Natural killer cell treated with Interleukin-12 subunit alpha and Interleukin-12 subunit beta and Interleukin-15 and Interleukin-18, amount 100 ng/mL, for 72 hours (primary cell): ENCODE data around the gene MCCC1. TPM values are rescaled to one million over a fixed set of nuclear protein-coding genes. Genes with fewer than 3 reads are reported as not detected.
"Not testable (repeated sequence)": the region's sequence is repeated elsewhere in the genome, so short reads cannot be mapped to it uniquely, and the experiment has no call there.

Experiments
- ATAC-seq, 2 donors: fragments of 150-1000 bp; cut with Tn5 transposase in 1 of 2; sonication (Bioruptor Pico), chemical (Tn5 transposase) in 1 of 2; 2 replicates each; pipeline ENCODE4 v1.10.0; 2021
- DNase-seq: peaks from one replicate; pipeline ENCODE4 v3.0.0; 2022; ENCODE audit warnings: low spot score
- H3K27ac Mint-ChIP-seq, 2 donors: 1 replicate in 1 of 2; 2 replicates in 1 of 2; pipeline ENCODE4 v1.8.0; 2022; ENCODE audit warnings: mixed read lengths in 2 of 2, mild to moderate bottlenecking in 1 of 2, moderate library complexity in 1 of 2
- H3K27me3 Mint-ChIP-seq, 2 donors: 1 replicate in 1 of 2; 2 replicates in 1 of 2; pipeline ENCODE4 v1.8.0; 2022; ENCODE audit warnings: mixed read lengths in 2 of 2
- H3K36me3 Mint-ChIP-seq: one replicate; pipeline ENCODE4 v1.8.0; 2022; ENCODE audit warnings: mixed read lengths
- H3K4me1 Mint-ChIP-seq, 2 donors: 1 replicate in 1 of 2; 2 replicates in 1 of 2; pipeline ENCODE4 v1.8.0; 2022; ENCODE audit warnings: low read depth in 2 of 2, mixed read lengths in 2 of 2, mild to moderate bottlenecking in 1 of 2
- H3K4me3 Mint-ChIP-seq: one replicate; pipeline ENCODE4 v1.8.0; 2022; ENCODE audit warnings: mixed read lengths
- H3K9me3 Mint-ChIP-seq: 2 replicates; pipeline ENCODE4 v1.8.0; 2022; ENCODE audit warnings: mixed read lengths
- total RNA-seq, 2 donors: library from RNA; stranded (reverse); gene quantifications; one replicate each; pipeline ENCODE4 v1.2.3, GENCODE V29; 2022

MCCC1 gene
- total RNA-seq, 2 donors from 2014 or later: 31.5 to 34.0 TPM

- Mint-ChIP-seq H3K36me3 (peaks cover 10% of the 10 kb centered on the region), H3K4me3 (no peak overlapping the region), H3K9me3 (no peaks in the 10 kb centered on the region), H3K27me3 (no peaks in the 10 kb centered on the region), H3K4me1 (no peaks in the 10 kb centered on the region), H3K27ac (no peak overlapping the region)
- ATAC-seq: no peak
- DNase-seq: no peak
These were observed 80.7 kb downstream of the MCCC1 start for GRCh38 chr3:183018421-183019192.

DNA sequence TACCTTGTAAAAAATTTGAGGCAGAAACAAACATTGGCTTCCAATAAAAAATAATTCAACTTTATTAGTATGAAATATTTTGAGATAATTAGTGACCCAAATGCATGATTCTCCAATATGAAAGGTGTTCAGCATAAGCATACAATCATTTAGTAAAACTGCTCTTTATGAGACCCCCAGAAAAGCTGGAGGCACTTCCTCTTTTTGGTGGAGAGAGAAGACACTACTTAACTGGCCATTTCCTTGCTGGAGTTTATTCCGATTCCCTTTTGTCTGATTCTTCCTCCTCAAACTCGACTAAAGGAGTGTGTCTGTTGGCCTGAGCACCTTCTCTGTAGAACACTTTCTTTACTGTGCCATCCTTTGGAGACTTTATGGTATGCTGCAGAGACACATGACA is 84.1 kb downstream of the MCCC1 start:
- Mint-ChIP-seq H3K36me3 (peaks cover 6% of the 10 kb centered on the region), H3K4me3 (no peak overlapping the region), H3K27ac (no peak overlapping the region), H3K4me1 (no peaks in the 10 kb centered on the region), H3K27me3 (no peaks in the 10 kb centered on the region), H3K9me3 (no peaks in the 10 kb centered on the region)
- ATAC-seq (no peak), DNase-seq (no peak)

GRCh38 chr3:183013856-183014255 is 85.4 kb downstream of the MCCC1 start:
- H3K27me3 Mint-ChIP-seq: no peaks in the 10 kb centered on the region
- H3K9me3 Mint-ChIP-seq: no peaks in the 10 kb centered on the region
- peaks cover 6% of the 10 kb centered on the region for H3K36me3 Mint-ChIP-seq
- no peak overlapping the region for H3K27ac Mint-ChIP-seq
- ATAC-seq (no peak), DNase-seq (no peak)
- no peaks in the 10 kb centered on the region for H3K4me1 Mint-ChIP-seq
- no peak overlapping the region for H3K4me3 Mint-ChIP-seq

- Mint-ChIP-seq H3K27ac (no peak overlapping the region), H3K27me3 (no peaks in the 10 kb centered on the region), H3K4me3 (no peak overlapping the region), H3K36me3 (peaks cover 6% of the 10 kb centered on the region), H3K9me3 (no peaks in the 10 kb centered on the region), H3K4me1 (no peaks in the 10 kb centered on the region)
- DNase-seq (no peak), ATAC-seq (no peak)
These were observed 86.2 kb downstream of the MCCC1 start for GRCh38 chr3:183013074-183013473.

DNA sequence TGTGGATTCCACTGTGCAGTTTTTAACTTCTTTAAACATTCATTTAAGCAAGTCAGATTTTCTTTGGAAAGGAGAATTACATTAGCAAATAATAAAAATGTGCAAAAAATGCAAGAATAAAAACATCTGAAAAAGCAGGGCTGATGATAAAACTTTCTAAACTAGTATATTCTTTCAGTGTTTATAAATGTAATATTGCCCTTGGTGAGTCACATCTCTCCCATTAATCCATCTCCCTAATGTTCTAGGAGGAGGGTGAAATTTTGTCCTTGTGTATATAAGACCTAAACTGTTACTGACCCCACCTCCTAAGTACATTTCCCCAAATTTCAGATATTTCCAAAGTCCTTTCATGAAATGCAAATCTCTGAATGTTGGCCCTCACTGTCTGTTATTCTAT is 90.5 kb downstream of the MCCC1 start:
- Mint-ChIP-seq H3K9me3 (no peaks in the 10 kb centered on the region), H3K27ac (no peak overlapping the region), H3K27me3 (no peaks in the 10 kb centered on the region), H3K36me3 (no peaks in the 10 kb centered on the region), H3K4me1 (no peaks in the 10 kb centered on the region), H3K4me3 (no peak overlapping the region)
- DNase-seq (no peak), ATAC-seq (no peak)

- ATAC-seq: no peak
These were observed 91.0 kb downstream of the MCCC1 start for GRCh38 chr3:183008303-183008702.

DNA sequence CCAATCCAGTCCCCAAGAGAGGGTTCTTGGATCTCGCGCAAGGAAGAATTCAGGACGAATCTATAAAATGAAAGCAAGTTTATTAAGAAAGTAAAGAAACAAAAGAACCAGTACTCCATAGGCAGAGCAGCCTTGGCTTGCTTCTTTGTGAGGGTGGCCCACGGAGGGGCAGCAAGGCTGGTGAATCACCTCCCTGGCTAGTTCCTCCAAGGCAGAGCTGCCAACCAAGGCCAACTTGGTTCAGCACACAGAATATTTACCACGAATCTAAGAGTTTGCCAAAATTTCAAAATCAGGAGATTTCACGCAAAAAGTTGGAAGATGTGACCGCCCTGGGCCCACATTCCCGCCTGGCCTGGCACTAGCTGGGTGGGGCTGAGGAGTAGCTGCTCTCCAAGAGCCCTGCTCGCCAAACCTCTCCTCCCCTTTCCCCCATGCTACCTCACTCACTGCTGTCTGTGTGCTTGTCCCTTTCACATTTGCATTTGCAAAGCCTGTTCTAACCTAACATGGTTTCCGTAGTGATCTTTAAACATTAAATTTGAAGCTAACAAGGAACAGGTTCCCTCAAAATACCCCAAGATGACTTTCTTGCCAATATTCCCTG is 92.8 kb downstream of the MCCC1 start:
- Mint-ChIP-seq H3K4me1 (no peaks in the 10 kb centered on the region), H3K27ac (no peak overlapping the region), H3K4me3 (no peak overlapping the region), H3K36me3 (no peaks in the 10 kb centered on the region), H3K9me3 (no peaks in the 10 kb centered on the region), H3K27me3 (no peaks in the 10 kb centered on the region)
- DNase-seq (no peak), ATAC-seq (no peak)

More at GRCh38 chr3:183008303-183008702, 91.0 kb downstream of the MCCC1 start:
- no peak overlapping the region for H3K27ac Mint-ChIP-seq
- no peak for DNase-seq
- no peaks in the 10 kb centered on the region for H3K36me3 Mint-ChIP-seq
- no peaks in the 10 kb centered on the region for H3K4me1 Mint-ChIP-seq
- H3K9me3 Mint-ChIP-seq: no peaks in the 10 kb centered on the region
- no peak overlapping the region for H3K4me3 Mint-ChIP-seq
- no peaks in the 10 kb centered on the region for H3K27me3 Mint-ChIP-seq

DNA sequence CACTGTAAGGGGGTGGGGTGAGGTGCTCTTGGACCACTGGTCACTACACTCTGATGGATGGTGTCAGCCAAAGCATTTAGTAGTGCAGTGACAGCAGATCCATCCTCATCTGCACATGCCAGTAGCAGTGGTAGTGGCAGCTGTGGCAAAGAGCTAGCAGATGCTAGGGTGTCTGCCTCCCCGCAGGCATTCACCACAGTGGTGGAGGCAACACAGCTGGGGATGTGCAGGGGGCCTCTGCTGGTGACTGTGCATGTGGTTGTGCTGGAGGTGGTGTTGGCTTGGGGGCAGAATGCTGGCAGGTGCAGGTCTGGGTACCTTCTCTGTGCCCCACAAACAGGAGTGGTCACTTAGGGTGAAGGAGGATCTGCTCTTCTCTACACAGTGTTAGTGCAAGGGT is 99.5 kb downstream of the MCCC1 start:
- peak; percentile 15 to 20 for ATAC-seq
- DNase-seq: no peak
- H3K9me3 Mint-ChIP-seq: no peaks in the 10 kb centered on the region
- no peaks in the 10 kb centered on the region for H3K36me3 Mint-ChIP-seq
- no peak overlapping the region for H3K4me3 Mint-ChIP-seq
- no peaks in the 10 kb centered on the region for H3K27me3 Mint-ChIP-seq
- no peak overlapping the region for H3K27ac Mint-ChIP-seq
- H3K4me1 Mint-ChIP-seq: no peaks in the 10 kb centered on the region

DNA sequence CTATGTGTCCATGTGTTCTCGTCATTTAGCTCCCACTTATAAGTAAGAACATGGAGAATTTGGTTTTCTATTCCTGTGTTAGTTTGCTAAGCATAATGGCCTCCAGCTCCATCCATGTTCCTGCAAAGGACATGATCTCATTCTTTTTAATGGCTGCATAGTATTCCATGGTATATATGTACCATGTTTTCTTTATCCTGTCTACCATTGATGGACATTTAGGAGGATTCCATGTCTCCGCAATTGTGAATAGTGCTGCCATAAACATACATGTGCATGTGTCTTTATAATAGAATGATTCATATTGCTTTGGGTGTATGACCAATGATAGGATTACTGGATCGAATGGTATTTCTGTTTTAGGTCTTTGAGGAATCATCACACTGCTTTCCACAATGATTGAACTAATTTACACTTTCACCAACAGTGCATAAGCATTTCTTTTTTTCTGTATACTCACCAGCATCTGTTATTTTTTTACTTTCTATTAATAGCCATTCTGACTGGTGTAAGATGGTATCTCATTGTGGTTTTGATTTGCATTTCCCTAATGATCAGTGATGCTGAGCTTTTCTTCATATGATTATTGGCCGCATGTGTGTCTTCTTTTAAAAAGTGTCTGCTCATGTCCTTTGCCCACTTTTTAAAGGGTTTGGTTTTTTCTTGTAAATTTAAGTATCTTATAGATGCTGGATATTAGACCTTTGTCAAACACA is 105.7 kb downstream of the MCCC1 start:
- not testable (repeated sequence) for H3K36me3 Mint-ChIP-seq, H3K27ac Mint-ChIP-seq, DNase-seq, H3K27me3 Mint-ChIP-seq, H3K4me3 Mint-ChIP-seq, ATAC-seq, H3K9me3 Mint-ChIP-seq, H3K4me1 Mint-ChIP-seq

DNA sequence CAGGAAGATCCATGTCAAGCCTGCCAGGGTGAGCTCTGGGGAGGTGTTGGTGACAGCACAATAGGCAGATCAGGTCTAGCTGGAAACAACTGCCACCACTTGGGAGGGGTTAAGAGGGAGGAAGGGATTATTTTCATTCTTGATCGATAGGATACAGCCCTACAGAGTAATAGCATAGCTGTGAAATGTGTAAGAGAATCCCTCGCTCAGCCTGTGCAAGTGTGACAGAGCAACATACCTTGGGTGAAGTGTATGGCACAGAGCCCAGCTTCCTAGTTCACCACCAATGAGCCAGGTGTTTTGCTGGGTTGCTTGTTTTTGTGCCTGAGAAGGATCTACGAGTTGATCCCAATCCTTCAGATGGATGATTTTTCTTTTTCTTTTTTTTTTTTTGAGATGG is 109.7 kb downstream of the MCCC1 start:
- no peak overlapping the region for H3K27ac Mint-ChIP-seq
- peaks cover 2% of the 10 kb centered on the region for H3K9me3 Mint-ChIP-seq
- DNase-seq: no peak
- H3K4me1 Mint-ChIP-seq: no peaks in the 10 kb centered on the region
- H3K4me3 Mint-ChIP-seq: no peak overlapping the region
- H3K27me3 Mint-ChIP-seq: no peaks in the 10 kb centered on the region
- ATAC-seq: peak in 1 of 2 donors; percentile 11
- peaks cover 4% of the 10 kb centered on the region for H3K36me3 Mint-ChIP-seq

DNA sequence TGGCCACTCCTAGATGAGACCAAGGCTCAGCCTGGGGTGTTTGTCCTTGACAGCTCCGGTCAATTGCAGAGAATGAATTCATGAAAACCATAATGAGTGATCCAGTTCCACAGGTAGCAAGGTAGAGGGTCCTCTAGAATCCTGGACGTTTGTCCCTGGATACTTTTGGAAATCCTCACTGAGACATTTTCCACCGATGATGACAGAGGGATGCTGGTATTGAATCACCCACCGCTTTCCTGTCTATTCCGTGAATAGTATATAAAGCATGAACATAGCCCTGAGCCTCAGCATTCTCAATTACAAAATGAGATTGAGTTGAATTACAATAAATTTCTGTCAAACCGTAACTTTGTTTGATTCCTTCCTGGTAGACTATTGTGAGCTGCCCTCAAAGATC is 113.3 kb downstream of the MCCC1 start:
- Mint-ChIP-seq H3K27me3 (no peaks in the 10 kb centered on the region), H3K4me3 (no peak overlapping the region), H3K9me3 (no peaks in the 10 kb centered on the region), H3K36me3 (no peaks in the 10 kb centered on the region), H3K27ac (no peak overlapping the region), H3K4me1 (peaks cover 0 to 4% of the 10 kb centered on the region in 2 donors)
- ATAC-seq: no peak
- no peak for DNase-seq

- ATAC-seq (no peak), DNase-seq (no peak)
- Mint-ChIP-seq H3K27me3 (no peaks in the 10 kb centered on the region), H3K36me3 (peaks cover 5% of the 10 kb centered on the region), H3K9me3 (no peaks in the 10 kb centered on the region), H3K27ac (no peak overlapping the region), H3K4me3 (no peak overlapping the region), H3K4me1 (peaks cover 9 to 15% of the 10 kb centered on the region in 2 donors)
These were observed 115.4 kb downstream of the MCCC1 start for GRCh38 chr3:182983876-182984275.

DNA sequence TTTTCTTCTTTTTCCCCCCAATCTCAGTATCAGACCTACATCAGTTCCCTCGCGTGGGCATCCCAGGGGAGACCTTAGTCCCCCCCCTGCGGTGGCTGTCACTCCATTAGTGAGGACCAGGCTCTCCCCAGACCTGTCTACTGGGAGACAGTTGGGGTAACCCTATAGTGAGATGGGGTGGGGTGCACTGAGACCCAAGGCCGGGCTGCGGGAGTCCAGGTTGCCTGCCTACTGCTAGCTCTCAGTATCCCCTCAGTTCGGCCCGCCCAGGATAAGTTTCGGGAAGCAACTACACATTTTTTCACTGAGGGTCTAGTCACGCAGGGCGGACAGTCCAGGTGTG is 118.3 kb downstream of the MCCC1 start:
- H3K27ac Mint-ChIP-seq: peak overlapping the region; percentile 25 to 82
- no peak for ATAC-seq
- H3K36me3 Mint-ChIP-seq: peaks cover 5% of the 10 kb centered on the region
- H3K27me3 Mint-ChIP-seq: no peaks in the 10 kb centered on the region
- H3K4me1 Mint-ChIP-seq: peaks cover 15 to 28% of the 10 kb centered on the region in 2 donors
- DNase-seq: no peak
- H3K9me3 Mint-ChIP-seq: no peaks in the 10 kb centered on the region
- H3K4me3 Mint-ChIP-seq: peak overlapping the region; percentile 72
